ENCODE measurements around the gene IP6K1. TPM values are rescaled to one million over a fixed set of nuclear protein-coding genes. Genes with fewer than 3 reads are reported as not detected.

The IP6K1 gene
- total RNA-seq, 1 experiment from 2014 or later = 13.3 TPM

DNA sequence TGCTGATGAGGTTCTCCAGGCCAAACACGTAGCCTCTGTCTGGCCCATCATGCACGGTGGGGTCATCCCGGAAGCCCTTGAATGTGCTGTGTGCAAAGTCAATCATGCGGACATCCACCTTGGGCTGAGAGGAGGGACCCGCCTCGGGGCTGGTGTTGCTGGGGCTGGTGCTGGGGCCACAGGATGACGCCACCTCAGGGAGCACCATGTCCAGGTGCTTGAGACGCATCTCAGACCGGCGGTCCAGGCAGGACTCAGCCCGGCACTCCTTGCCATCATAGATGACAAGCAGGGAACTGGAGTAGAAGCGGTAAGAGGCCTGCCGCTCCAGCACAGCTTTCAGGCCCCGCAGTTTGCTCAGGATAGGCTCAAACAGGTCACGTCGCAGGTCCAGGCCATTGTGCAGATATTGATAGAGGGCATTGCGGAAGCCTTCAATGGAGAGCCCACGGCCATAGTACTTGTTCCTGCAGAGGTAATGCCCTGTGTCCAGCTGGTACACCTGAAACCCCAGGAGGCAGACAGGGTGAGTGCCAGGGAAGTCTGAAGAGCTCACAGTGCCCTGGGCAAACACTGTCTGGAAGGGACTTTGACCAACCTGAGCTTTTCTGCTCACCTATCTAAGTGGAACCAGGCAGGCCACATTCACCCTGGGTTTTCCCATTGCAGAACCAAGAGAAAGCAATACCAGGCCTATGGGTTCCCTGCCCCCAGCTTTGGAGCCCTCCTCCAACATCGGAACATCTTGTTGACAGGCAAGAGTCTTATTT is 59.0 kb downstream of the IP6K1 start:
- DNase-seq (ENCODE audit: extremely low read depth, low read depth) = no peak

DNA sequence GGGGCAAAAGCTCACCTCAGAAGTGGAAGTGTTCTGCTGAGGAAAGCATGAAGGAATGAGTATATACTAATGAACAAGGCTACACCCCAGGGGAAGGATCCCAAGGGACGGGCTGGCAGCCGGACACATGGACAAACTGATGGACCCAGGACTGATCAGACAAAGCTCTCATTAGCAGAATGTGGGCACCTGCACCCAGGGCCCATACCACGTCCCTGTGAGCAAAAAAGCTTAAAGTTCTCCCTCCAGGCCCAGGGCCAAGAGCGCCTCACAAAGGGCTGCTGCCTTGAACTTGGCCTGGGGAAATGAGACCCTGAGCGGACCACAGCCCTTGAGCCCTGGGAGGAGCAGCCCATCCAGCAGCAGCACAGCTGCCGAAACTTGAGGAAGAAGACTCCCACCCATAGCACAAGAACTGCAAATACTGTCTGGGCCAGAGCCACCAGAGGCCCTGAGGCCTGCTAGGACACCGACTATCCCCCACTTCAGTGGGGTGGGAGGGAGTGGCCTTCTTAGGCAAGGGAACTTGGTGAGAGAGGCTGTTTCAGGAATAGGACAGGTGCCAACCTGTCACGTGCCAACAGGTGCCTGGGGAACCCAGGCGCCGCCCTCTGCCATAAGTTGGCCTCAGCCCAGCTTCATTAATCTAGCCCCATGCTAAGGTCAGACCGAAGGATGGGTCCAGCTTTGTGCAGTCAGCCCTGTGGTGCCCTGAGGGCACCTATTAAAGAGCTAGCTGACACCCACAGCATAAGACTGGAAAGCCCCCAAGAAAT is 60.2 kb downstream of the IP6K1 start:
- DNase-seq (ENCODE audit: extremely low read depth, low read depth) = no peak

DNA sequence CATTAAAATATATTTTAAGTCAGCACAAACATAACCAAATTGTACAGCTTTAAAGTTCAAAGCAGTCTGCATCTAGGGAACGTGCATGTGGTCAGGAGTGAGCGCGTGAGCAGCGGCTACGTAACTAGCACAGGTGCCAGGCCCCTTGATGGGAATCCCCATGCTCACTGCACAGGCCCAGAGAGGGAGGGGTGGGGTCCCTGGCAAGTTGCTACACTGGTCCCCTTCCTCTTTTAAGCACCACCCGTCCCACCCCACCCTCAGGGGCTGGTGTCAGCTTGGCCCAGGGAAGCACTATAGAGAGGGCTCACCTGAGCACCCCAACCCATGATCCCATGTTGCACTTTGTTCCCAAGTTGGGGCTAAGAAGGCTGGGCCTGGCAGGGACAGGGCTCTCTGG is 61.8 kb downstream of the IP6K1 start:
- DNase-seq (ENCODE audit: extremely low read depth, low read depth) = no peak

DNA sequence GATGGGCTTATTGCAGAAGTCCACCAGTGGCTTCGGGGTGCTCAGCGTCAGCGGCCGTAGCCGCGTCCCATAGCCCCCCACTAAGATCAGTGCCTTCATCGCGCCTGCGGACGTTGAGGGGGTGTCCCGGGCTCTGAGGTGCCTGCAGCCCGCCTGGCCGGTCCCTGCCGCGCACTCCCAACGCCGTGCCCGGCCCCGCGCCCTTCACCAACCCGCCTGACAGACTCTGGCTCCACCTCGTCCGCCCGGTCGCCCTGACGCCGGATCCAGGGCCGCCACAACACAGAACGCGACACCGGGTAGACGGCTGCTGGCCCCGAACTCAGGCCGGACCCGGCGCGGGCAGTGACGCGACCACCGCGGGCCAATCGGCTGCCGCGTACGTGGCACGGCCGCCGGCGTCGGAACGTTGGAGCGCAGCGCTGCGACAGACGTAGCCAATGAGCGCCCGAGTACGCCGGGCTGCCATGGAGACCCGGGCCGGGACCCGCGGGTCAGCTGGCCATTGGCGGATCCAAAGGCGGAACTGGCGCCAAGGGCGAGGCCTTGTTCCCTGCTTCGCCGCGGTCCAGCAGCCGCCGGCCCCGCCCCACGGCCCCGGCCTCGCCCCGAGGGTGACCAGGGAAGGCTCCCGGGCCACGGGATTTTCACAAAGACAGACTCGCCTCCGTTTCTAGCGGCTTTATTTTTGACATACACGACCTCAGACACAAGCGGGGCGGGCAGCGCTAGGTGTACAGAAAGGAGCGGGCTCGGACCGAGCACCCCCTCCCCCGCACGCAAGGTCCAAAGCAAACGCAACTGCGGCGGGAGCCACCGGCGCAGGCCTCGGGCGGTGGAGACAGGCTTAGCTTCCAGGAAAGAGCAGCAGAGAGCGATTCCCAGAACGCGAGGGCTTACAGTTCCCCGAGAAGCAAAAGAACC is 62.5 kb downstream of the IP6K1 start, which contains the start of gene GMPPB:
Gene GMPPB, minus strand, starts transcription at position 324 of the 924 bp plus-strand sequence. Its CDS starts 225 bp downstream, at position 99.
- peak; percentile 93 for DNase-seq (ENCODE audit: extremely low read depth, low read depth)

DNA sequence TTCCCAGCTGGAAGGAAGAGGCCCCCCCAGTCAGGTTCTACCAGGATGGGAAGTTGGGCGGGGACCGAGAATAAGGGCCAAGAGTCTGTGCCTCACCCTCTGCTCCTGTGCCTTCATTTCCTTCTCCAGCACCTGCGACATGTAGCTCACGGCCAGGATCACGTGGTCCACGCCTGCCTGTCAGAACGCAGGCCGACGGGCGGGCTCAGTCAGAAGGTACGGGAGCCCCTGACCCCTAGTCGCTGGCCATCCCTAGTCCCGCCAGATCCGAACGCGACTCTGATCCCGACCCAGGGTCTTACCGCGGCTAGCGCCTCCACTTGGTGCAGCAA is 63.1 kb downstream of the IP6K1 start:
- no peak for DNase-seq (ENCODE audit: extremely low read depth, low read depth)

DNA sequence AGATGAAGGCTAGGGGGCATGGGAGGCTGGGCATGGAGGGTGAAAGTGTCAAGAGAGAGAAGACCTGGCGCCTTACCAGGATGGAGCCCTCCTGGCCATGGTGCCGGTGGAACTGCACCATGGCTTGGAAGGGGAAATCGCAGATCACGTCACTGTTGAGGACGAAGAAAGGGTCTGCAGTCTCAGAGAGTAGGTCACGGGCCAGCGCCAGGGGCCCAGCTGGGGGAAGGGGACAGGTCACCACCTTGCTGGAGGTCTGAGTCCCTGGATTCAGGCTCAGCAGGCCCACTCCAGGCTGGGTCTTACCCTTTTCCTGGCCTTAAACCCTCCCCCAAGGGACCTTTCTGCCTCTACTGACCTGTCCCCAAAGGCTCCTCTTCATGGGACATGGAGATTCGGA is 63.4 kb downstream of the IP6K1 start:
- DNase-seq (ENCODE audit: extremely low read depth, low read depth) = no peak

DNA sequence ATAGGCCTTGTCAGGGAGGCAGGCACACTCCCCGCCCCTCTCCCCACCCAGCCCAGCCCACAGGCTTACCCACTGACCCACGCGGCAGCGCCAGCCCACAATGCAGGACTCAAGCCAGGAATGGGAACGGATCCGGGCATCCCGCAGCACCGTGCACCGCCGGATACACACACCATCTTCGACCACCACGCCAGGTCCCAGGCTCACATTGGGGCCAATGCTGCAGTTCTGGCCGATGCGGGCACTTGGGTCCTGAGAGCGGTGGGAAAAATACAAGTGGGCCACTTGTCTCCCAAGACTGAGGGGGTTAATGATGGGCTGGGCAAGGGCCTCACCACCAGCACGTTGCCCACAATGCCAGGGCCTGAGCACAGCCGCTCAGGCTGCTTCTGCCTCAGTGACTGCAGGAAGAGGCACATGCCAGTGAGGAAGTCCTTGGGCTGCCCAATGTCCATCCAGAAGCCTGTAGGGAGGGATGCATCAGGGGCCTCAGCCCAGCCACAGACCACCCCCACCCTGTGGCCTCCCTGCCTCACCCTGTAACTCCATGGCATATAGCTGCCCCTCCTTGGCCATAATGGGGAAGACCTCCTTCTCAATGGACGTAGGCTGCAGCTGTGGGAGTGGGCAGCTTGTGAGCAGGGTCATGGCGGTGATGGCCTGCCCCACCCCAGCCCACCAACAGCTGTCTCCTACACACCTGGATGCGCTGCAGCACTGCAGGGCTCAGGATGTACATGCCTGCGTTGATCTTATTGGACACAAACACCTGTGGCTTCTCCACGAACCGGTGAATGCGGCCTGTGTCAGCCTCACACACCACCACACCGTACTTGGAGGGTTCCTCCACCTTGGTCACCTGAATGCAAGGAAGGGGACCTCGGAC is 64.2 kb downstream of the IP6K1 start:
- DNase-seq (ENCODE audit: extremely low read depth, low read depth) = no peak

DNA sequence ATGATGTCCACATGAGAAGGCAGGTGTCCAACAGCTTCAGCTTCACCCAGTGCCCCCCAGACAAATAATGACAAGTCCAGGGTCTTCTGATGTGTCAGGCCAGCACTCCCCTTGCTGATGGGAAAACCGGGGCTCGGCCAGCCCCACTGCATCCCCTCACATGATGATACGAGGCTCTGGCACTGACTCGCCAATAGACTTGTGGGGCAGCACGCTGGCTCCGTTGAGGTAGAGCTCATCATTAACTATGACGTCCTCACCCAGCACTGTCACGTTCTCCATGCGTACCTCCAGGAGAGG is 64.8 kb downstream of the IP6K1 start:
- no peak for DNase-seq (ENCODE audit: extremely low read depth, low read depth)

DNA sequence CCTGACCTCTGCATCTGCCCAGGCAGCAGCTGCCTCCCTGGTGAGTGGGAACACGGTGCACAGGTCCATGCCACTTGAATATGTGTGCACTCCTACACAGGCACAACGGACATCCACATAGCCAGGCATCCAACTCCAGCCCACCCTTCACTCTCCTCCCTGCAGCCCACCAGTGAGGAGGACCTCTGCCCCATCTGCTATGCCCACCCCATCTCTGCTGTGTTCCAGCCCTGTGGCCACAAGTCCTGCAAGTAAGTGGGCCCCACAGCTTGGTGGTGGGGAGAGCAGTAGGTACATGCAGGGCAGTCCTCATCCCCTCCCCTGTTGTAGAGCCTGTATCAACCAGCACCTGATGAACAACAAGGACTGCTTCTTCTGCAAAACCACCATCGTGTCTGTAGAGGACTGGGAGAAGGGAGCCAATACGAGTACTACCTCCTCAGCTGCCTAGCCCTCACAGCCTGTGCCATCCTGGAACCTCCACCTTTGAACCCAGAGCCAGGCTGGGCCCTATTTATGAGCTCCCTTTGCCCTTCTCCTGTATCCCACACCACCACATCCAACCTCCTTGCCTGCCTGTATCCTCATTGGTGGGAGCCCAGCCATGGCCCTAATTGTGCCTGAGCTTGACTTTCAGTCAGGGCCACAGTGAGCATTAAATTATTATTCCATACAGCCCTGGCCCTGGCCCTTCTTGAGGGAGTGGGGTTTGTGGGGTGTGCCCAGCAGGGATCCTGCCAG is 65.3 kb downstream of the IP6K1 start:
- DNase-seq (ENCODE audit: extremely low read depth, low read depth) = no peak

DNA sequence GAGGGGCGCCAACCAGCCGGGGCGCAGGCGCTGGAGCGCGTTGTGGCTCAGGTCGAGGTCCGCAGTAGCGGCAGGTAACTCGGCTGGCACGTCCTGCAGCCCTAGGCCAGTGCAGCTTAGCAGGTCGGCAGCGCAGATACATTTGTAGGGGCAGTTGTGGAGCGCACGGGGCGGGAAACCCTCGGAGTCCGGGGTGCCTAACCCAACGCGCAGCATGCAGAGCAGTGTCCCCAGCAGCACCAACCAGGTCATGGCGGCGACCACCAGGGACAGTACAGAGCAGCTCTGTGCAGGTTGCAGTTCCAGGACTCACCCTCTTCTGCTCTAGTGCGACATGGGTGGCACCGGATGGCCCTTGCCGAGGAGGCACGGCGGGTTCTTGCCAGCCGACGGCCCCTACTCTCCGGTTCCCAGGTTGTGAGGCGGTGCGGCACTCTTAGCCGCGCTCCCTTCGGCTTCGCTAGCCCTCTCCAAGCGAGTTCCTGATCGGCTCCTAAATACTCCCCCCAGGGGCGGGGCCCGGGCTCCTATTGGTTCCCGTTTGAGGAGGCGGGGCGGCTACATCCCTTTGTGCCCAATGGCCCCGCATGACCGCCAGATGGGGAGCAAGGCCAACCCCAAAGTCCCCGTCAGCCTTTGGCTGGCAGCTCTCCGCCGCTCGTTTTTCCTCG is 67.0 kb downstream of the IP6K1 start, which contains the start of gene AMIGO3:
Gene AMIGO3, minus strand, starts transcription at position 471 of the 671 bp plus-strand sequence. Its CDS starts 219 bp downstream, at position 252.
- peak; percentile 84 for DNase-seq (ENCODE audit: extremely low read depth, low read depth)

DNA sequence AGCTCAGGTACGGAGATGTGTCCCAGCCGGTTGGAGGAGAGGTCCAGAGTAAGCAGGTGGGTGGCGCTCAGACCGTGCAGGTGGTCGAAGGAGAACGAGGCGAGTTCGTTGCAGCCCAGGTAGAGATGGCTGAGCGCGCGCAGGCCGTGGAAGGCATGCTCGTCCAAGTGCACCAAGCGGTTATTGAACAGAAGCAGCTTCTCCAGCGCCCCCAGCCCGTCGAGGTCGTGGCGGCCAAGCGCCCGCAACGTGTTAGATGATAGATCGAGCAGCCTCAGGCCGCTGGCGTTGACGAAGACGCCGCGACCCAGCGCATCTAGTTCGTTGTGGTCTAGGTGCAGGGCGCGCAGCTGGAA is 67.5 kb downstream of the IP6K1 start:
- no peak for DNase-seq (ENCODE audit: extremely low read depth, low read depth)

DNA sequence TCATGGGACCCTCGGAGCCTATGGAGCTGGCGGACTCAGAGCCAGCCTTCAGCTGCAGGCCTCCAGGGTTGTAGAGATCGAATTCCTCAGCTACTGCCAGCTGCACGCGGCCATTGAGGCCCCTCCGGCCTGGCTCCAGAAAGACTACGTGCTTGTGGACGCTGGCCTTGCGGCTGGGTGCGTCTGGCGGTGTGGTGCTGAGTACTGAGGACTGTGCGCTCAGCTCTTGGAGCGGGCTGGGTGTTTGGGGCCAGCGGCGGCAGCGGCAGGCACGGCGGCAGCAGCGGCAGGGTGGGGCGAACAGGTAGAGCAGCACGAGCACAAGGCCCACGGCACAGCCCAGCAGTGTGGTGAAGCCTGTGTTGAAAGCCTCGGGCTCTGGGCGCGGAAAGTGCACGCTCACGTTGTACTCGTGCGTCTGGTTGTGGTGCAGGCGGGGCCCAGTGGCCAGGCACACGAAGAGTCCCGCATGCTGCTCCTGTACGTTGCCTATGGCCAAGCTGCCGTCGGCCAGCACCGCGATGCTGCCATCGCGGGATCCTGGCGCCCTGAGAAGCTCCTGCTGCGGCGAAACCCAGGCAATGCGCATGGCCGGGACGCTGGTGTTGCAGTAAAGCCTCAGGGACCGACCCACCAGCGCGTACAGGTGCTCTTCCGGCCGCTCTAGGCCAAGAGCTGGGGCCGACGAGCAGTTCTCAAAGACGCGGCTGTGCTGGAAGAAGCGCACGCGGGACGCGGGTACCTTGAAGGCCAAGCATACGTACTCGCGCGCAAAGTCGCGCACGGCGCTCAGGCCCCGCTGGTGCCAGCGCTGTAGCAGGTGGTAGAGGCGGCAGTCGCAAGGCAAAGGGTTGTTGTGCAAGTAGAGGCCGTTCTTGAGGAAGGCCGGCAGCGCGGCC is 68.1 kb downstream of the IP6K1 start:
- no peak for DNase-seq (ENCODE audit: extremely low read depth, low read depth)

DNA sequence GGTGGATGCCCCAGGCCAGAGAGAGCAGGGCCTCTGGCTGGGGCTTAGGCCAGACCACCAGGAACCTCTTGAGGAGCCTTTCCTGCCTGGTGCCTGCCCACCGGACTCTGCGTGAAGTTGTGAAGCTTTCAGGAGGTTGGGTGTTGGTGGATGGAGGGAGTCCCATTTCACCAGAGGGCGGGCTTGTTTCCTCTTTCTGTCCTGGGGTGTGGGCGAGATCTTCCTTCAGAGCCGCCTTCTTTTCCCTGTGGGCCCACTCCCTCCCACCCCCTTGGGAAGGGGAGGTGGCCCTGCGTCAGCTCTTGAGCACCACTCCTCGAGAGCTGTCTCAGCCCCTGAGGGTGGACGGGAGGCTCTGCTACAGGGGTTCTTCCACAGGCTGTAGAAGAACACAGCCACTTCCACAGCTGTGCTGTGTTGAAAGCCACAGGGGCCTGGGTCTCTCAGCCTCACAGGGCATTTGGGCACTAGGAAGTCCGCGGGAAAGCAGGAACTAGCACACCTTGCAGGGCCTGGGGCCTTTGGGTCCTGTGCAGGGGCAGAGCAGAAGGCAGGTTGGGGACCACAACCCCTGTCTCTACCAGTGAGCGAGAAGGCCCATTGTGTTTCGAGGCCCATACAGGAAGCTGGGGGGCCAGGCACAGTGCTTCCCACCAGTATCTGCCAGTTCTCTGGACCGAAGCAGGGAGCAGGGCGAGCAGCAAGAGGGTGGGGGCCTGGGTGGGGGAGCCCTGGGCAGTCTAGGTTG is 69.0 kb downstream of the IP6K1 start:
- no peak for DNase-seq (ENCODE audit: extremely low read depth, low read depth)

DNA sequence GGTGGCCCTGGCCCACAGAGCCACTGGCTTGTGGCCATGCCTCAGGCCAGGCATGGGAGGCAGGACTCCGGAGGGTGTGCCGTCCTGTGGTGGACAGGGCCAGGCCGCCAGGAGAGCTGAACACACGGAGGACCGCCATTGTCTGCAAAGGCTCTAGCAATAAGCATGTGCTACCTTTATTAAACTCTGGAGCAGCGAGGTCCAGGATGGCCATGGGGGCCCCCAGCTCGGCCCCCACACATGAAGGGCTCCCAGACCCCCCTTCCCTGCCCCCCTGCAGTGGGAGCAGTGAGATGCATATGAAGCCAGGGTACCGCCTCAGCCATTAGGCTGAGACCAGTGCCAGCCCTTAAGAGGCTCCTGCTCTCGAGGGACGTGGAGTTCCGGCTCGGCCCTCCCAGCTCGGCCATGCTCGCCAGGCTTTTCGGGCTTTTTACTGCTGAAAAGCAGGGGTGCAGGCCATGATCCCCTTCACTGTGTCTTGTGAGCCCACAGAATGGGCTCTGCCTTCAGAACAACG is 69.6 kb downstream of the IP6K1 start:
- DNase-seq (ENCODE audit: extremely low read depth, low read depth) = no peak

DNA sequence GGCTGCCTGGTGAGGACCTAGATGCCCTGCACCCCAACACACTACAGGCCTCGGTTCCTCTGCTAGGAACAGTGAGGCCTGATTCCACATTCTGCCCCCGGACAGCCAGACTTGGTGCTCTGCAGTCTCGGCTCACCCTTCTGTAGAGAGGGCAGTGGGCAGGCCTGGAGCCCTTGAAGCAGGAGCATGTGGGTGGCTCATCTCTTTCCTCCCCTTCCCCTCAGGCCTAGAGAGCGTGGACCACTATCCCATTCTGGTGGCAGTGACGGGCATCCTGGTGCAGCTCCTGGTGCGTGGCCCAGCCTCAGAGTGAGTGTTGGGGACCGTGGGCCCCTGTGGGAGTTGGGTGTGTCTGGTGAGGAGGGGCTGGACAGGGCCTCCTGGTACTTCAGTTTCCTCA is 70.2 kb downstream of the IP6K1 start:
- no peak for DNase-seq (ENCODE audit: extremely low read depth, low read depth)

DNA sequence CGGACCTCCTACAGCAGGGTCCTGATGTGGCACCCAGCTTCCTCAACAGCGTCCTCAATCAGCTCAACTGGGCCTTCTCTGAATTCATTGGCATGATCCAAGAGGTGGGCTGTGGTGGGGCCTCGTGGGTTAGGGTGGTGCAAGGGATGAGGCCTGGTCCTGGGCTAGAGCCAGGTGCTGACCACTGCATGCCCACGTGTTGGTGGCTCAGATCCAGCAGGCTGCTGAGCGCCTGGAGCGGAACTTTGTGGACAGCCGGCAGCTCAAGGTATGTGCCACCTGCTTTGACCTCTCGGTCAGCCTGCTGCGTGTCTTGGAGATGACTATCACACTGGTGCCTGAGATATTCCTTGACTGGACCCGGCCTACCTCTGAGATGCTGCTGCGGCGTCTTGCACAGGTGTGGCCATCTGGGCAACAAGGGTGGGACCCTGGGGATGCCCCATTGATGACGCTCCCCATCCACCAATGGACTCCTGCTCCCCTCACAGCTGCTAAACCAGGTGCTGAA is 70.7 kb downstream of the IP6K1 start:
- no peak for DNase-seq (ENCODE audit: extremely low read depth, low read depth)
